GM18499 (cell line): Measurements from ENCODE around the gene SIGLECL1.

Experiments
- ATAC-seq: cut with Tn5 transposase; IDR thresholded peaks from one replicate; pipeline ENCODE4 v1.9.1; 2021; ENCODE audit warnings: moderate number of reproducible peaks; ENCODE audit not compliant: insufficient read depth, unreplicated experiment

Gene SIGLECL1

GRCh38 chr19:51252306-51253079 lies 1.6 kb downstream of the SIGLECL1 start:
- no peak for ATAC-seq

DNA sequence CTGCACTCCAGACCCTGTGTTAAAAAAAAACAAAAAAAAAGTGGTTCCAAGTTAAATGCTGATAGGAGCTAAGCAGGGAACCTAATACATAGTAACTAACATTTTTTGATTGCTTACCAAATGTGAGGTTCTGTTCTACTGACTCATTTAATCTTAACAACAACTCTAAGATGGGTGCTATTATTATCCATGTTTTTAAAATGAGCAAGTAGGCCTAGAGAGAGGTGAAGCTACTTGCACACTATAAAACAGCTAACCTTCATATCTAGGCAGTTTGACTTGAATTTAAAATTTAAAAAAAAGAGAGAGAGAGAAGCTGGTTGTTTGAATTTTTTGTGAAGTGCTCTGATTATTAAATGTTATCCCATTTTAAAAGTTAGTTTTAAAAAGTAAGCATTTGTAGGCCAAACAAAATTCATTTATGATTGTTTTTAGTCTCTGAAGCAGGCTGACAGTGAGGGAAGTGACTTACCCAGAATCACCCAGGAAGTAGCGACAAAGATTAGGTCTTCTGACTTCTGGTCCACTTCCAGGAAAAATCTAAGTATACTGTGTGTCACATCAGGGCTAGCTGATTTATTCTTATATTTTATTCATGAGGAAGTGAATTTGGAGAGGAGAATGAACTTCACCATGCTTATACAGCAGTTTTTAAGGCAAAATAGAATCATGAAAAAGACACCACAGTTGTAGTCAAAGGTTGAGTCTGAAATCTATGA lies 2.4 kb downstream of the SIGLECL1 start:
- ATAC-seq, result no peak

DNA sequence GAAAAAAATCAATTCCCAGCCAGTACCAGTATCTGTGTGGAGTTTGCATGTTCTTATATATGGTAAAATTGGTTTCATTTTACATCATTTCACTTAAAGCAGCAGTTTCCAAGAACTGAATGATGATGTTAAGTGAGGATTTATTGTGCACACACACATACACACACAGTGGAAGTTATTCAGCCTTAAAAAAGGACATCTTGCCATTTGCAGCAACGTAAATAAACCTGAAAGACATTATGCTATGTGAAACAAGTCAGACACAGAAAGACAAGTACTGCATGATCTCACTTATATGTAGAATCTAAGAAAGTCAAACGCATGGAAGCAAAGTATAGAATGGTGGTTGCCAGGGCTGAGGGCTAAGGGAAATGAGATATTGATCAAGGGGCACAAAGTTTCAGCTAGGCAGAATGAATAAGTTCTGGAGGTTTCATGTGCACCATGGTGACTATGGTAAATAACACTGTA lies 5.3 kb downstream of the SIGLECL1 start:
- ATAC-seq, result no peak

DNA sequence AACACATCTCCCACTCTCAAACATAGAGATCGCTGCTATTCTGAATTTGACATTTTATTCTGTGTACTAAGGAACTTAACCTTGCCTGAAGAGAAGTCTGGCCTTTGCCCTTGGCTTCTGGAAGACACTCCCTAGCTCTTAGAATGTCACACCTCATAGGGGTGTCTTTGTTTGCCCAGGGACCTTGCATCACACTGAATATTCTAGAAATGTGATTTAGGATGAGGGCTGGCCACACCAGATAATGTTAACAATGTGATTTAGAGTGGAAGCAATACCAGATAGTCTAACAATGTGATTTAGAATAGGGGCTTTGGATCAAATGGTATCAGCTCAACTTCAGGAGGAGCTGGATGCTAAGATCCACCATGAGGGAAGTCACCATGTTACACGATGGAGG lies 6.6 kb downstream of the SIGLECL1 start:
- no peak for ATAC-seq

DNA sequence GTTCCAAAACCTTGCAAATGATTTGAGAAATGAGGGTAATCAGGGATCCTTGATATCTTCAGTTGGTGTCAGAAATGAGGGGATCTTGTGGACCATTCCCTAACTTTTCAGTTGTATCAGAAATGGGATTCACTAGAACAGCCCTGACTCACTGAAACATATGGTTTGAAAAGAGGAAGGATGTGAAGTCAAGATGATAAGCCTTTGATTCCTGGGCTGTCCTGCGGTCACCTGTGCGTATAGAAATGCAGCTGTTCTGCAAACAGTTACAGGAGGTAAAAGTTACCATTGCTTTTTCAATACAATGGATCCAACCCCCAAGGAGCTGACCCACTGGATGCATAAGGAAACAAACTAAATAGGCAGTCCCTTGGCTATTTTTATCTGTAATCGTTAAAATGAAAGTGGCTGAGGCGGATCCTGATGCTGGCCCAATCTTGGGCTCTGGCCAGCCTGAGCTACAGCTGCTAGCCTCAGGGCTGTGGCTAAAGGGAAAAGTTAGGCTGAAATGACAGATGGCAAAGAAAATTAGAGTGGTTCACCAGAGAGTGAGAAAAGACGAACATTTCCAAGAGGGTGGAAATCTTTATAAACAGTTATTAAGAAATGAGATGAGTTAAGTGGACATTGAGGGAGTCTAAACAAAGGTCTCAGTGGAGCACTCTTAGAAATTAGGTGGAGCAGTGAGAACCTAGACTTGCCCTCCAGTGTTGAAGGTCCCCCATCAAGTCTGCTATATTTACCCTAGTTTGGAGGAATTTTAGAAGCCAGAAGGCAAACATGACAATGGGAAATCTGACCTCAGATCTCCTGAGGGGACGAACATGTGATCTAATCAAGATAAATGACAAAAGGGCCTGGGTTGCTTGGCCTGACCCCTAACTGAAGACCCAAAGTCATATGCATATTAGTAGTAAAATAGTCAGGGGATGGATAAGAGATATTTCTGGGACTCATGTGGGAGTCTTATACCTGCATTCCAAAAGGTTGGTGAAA lies 7.6 kb downstream of the SIGLECL1 start:
- no peak for ATAC-seq

DNA sequence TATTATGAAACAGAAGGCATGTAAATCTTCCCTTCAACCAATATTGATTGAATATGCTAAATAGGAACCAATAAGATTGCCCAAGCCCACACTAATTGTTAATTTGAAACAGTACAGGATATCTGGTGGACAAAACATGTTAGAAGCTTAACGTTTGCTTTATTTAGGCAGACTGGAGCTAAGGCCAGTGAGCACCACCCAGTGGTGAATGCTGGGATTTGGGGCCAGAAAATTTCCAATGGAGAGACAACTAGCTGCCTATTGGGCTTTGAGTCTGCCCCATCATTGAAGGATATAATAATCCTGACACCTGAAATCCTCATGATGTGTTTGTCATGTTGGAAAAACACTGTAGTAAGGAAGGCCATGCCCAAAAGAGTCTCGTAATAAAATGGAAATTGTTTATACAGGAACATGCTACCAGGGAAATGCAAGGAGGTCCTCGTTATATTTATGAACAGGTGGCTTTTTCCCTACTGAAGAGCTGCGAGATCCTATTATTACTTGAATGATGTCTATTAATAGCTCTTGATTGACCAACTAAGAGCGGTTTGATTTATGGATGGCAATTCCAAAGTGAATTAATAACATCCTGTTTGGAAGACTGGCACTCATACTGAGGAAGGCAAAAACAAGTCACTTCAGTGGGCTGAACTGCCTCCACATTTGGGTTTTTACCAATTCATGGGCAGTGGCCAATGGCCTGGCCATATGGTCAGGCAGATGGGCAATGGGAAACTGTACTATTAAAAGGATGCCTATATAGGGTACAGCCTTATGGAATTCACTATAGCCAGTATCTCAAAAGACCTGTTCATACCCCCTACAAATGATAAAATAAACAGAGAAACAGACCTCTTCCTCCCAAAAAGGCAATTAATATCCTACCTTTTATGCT lies 8.7 kb downstream of the SIGLECL1 start:
- ATAC-seq, result no peak

- no peak for ATAC-seq
Observed at GRCh38 chr19:51263808-51264207, 12.9 kb downstream of the SIGLECL1 start.

- ATAC-seq, result no peak
Observed at GRCh38 chr19:51271067-51271466, 20.2 kb downstream of the SIGLECL1 start.

DNA sequence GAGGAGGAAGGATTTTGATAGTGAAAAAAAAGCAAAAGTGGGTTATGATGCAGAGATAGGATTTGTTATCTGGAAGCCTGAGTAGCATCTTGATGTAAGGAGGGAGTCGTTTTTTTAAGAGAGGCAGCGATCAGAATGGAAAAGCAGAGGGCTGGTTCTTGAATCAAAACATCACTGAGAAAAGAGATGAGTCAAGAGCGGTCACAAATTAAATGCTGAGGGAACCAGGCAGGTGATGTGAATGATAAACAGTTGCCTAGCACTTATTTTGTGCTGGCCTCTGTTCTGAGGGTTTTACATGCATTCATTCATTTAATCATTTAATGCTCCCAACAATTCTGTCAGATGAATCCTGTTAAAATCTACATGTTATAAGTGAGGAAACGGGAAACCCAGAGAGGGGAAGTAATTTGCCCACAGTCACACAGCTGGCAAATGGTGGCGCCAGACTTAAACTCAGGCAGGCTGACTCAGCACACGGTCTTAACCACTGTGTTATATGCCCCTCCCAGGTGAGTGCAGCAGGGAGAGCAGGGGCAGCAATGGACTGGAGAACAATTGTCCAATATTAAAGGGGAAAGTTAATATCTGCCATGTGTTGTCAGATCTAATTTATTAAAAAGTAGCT lies 21.4 kb downstream of the SIGLECL1 start:
- no peak for ATAC-seq

- ATAC-seq, result no peak
Observed at GRCh38 chr19:51274049-51274770, 23.3 kb downstream of the SIGLECL1 start.

DNA sequence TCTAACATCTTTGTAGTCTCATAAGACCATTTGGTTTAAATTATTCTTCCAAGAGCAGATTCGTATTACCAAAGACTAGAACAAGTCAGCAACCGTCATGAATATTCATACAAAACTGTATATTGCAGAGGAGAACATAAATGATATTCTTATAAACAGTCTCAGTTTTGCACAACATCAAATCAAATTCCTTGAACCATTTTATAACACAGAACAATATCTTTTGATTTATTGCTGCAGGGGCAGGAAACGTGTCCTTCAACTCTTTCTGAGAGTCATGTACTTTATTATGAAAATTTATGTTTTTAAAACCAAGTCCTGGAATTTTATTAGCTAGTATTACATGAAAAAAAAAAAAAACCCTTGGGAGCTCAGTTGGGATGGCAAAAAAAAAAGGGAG lies 26.2 kb downstream of the SIGLECL1 start:
- no peak for ATAC-seq

DNA sequence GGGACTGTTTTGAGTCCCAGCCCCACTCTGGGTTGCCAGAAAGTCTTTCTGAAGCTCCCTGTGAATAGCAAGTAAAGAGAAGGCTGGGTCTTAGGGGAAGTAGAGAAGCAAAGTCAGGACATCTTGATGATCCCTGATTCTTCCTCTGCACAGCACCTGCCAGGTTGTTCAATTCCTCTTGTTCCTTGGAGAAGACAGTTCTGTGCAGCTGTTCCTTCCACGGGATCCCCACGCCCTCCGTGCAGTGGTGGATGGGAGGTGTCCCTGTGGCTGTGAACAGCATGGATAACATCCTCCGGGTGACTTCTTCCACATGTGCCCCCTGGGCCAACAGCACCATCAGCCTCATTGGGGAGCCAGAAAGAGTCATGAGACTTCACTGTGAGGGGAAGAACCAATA lies 31.5 kb downstream of the SIGLECL1 start:
- ATAC-seq, result no peak

- no peak for ATAC-seq
Observed at GRCh38 chr19:51285682-51286081, 34.8 kb downstream of the SIGLECL1 start.

DNA sequence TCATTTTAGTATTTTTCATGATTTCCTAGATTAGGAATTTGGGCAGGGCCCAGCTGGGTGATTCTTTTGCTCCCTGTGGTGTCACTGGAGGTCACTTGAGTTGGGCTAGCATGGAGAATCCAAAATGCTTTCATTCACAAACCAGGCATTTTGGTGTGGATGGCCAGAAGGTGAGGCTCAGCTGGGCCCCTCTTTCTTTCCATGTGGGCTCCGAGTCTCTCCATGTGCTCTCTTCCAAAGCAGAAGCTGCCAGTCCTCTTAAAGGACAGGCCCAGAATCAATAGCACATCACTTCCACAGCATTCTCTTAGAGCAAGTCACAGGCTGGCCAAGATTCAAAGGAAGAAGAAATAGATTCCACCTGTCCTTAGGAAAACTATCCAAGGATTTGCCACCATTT lies 38.8 kb downstream of the SIGLECL1 start:
- no peak for ATAC-seq

DNA sequence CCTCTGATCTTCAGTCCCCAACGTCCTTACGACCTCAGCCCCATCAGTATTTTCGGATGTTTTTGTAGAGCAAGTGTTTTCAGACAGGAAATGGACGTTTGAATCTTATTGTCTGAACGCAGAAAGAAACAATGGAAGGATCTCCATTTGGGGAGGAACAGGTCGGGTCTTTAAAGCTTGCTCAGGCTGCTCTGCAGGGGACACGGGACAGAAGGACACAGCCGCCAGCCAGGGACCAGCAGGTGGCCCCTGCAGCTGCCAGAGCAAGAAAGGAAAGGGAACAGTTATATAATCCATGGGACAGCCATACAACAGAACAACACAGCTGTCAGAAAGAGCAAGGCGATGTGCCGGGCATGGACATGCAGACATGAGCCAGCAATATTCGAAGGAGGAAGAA lies 42.1 kb downstream of the SIGLECL1 start:
- ATAC-seq, result no peak

GRCh38 chr19:51293571-51294210 lies 42.8 kb downstream of the SIGLECL1 start:
- no peak for ATAC-seq

GRCh38 chr19:51294211-51294976 lies 43.5 kb downstream of the SIGLECL1 start:
- ATAC-seq, result no peak
